HepG2 (cell line): Measurements from ENCODE around the gene BPIFB6. TPM values are rescaled to one million over a fixed set of nuclear protein-coding genes. Genes with fewer than 3 reads are reported as not detected.

Experiments used
- DPF2 ChIP-seq: sonication (generic); formaldehyde crosslinking; IDR thresholded peaks from 2 replicates; pipeline ENCODE4 v1.4.0; 2020; ENCODE audit warnings: mild to moderate bottlenecking, low read depth, missing genetic modification reagents, borderline replicate concordance
- HIVEP1 ChIP-seq: sonication (generic); formaldehyde crosslinking; IDR thresholded peaks from 2 replicates; pipeline ENCODE4 v1.4.0; 2020; ENCODE audit warnings: mild to moderate bottlenecking, missing genetic modification reagents
- HOXA9 ChIP-seq: sonication (generic); formaldehyde crosslinking; IDR thresholded peaks from 2 replicates; pipeline ENCODE4 v1.8.1; 2022; ENCODE audit warnings: missing genetic modification reagents, mild to moderate bottlenecking, moderate library complexity, borderline replicate concordance
- MED13 ChIP-seq: sonication (generic); formaldehyde crosslinking; IDR thresholded peaks from 2 replicates; pipeline ENCODE4 v1.5.0; 2020; ENCODE audit warnings: missing genetic modification reagents
- NR2F1 ChIP-seq, 2 experiments: fragments of 450-650 bp in 1 of 2; formaldehyde crosslinking in 1 of 2; IDR thresholded peaks; 2 replicates each; pipeline versions ENCODE4 v1.5.0 to v1.6.1; 2016 to 2020; ENCODE audit warnings: mild to moderate bottlenecking in 1 of 2, missing compliant biosample characterization in 1 of 2, missing genetic modification reagents in 1 of 2, moderate library complexity in 1 of 2
- PHF21A ChIP-seq: sonication (generic); formaldehyde crosslinking; IDR thresholded peaks from 2 replicates; pipeline ENCODE4 v1.5.0; 2020; ENCODE audit warnings: mild to moderate bottlenecking, missing genetic modification reagents
- POLR2G ChIP-seq: fragments of 200-400 bp; formaldehyde crosslinking; IDR thresholded peaks from 2 replicates; pipeline ENCODE4 v1.6.1; 2018; ENCODE audit warnings: mild to moderate bottlenecking, low read depth, low read length, moderate library complexity
- RELA ChIP-seq: sonication (generic); formaldehyde crosslinking; IDR thresholded peaks from 2 replicates; pipeline ENCODE4 v1.4.0; 2020; ENCODE audit warnings: missing genetic modification reagents
- XRCC5 ChIP-seq: fragments of 200-400 bp; formaldehyde crosslinking; optimal IDR thresholded peaks from 2 replicates; pipeline ENCODE3; 2017; ENCODE audit warnings: mild to moderate bottlenecking, low read length
- ZNF264 ChIP-seq: sonication (generic); formaldehyde crosslinking; IDR thresholded peaks from 2 replicates; pipeline ENCODE4 v1.4.0; 2020; ENCODE audit warnings: missing genetic modification reagents
- ZNF652 ChIP-seq: IDR thresholded peaks from 2 replicates; pipeline ENCODE4 v1.6.1; 2016; ENCODE audit warnings: low read depth, borderline replicate concordance
- ZNF766 ChIP-seq: sonication (generic); formaldehyde crosslinking; IDR thresholded peaks from 2 replicates; pipeline ENCODE4 v1.5.0; 2020; ENCODE audit warnings: missing genetic modification reagents, borderline replicate concordance
- polyA plus RNA-seq, 8 experiments: library from polyadenylated mRNA; depleted of rRNA in 3 of 8; stranded (reverse) in 7 of 8; unstranded in 1 of 8; fragments of >200 nt; fragmentation: Illumina TruSeq in 4 of 8; extraction: Trizol in 4 of 8; gene quantifications; 2 replicates each; pipeline versions ENCODE4 v1.2.1 to v1.2.3, GENCODE V29; 2011 to 2016; ENCODE audit warnings: low read depth in 4 of 8, missing spikeins in 1 of 8, mixed read lengths in 1 of 8; ENCODE audit not compliant: insufficient read depth in 1 of 8
- total RNA-seq, 5 experiments: library from RNA; depleted of rRNA; stranded (reverse); fragments of >200 nt; fragmentation: Illumina TruSeq; extraction: Trizol; gene quantifications; 2 replicates each; pipeline ENCODE4 v1.2.3, GENCODE V29; 2016; ENCODE audit warnings: low read depth in 1 of 5
- TF ChIP-seq, protein P1 (sequence below): sonication (generic); formaldehyde crosslinking; IDR thresholded peaks from 2 replicates; pipeline ENCODE4 v1.4.0; 2020; ENCODE audit warnings: mild to moderate bottlenecking, missing genetic modification reagents
- TF ChIP-seq, protein P2 (sequence below): IDR thresholded peaks from 2 replicates; pipeline ENCODE4 v1.6.1; 2016; ENCODE audit warnings: missing genetic modification reagents, missing compliant biosample characterization

Gene BPIFB6
- total and polyA plus RNA-seq, 2 of the 13 experiments (the other 11 are each of a cell fraction or from before 2014, with no cell fraction given) = 0.13 to 1.7 TPM

DNA sequence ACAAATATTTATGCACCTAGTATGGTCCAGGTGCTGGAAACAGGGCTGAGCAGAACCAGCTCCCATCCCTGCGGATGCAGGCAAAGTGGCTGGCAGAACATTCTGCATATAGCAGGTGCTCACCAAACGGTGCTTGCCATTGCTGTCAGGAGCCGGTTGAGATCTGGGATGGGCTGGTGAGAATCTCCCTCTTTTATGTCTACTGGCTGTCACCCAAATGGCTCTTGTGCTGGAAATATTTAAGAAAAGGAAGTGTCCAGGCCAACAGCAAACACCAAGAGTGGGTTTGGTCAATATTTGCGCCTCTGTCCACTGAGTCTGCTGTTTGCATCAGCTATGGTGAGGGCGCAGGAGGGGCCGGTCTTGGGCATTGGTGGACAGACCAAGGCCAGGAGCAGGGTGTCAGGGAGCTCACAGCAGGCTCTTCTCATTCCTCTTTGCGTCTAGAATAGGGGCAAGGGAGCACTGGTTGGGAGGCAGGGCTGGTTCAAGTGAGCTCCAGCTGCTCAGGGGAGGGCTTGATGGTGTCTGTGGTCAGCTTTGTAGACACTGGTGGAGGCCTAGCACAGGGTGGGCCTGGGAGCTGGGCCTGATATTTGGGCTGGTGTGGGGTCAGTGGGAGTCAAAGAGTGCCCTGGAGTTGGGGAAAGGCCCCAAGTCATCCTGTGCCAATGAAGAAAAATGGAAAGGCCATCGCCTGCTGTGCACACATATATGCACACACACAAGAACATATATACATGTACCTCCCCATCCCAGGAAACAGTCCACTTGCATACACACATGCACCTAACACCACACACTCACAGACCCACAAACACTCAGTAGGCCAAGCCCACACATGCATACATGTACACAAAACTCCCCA lies 25.3 kb upstream of the BPIFB6 start (continued):
- TF ChIP-seq, protein P1, sequence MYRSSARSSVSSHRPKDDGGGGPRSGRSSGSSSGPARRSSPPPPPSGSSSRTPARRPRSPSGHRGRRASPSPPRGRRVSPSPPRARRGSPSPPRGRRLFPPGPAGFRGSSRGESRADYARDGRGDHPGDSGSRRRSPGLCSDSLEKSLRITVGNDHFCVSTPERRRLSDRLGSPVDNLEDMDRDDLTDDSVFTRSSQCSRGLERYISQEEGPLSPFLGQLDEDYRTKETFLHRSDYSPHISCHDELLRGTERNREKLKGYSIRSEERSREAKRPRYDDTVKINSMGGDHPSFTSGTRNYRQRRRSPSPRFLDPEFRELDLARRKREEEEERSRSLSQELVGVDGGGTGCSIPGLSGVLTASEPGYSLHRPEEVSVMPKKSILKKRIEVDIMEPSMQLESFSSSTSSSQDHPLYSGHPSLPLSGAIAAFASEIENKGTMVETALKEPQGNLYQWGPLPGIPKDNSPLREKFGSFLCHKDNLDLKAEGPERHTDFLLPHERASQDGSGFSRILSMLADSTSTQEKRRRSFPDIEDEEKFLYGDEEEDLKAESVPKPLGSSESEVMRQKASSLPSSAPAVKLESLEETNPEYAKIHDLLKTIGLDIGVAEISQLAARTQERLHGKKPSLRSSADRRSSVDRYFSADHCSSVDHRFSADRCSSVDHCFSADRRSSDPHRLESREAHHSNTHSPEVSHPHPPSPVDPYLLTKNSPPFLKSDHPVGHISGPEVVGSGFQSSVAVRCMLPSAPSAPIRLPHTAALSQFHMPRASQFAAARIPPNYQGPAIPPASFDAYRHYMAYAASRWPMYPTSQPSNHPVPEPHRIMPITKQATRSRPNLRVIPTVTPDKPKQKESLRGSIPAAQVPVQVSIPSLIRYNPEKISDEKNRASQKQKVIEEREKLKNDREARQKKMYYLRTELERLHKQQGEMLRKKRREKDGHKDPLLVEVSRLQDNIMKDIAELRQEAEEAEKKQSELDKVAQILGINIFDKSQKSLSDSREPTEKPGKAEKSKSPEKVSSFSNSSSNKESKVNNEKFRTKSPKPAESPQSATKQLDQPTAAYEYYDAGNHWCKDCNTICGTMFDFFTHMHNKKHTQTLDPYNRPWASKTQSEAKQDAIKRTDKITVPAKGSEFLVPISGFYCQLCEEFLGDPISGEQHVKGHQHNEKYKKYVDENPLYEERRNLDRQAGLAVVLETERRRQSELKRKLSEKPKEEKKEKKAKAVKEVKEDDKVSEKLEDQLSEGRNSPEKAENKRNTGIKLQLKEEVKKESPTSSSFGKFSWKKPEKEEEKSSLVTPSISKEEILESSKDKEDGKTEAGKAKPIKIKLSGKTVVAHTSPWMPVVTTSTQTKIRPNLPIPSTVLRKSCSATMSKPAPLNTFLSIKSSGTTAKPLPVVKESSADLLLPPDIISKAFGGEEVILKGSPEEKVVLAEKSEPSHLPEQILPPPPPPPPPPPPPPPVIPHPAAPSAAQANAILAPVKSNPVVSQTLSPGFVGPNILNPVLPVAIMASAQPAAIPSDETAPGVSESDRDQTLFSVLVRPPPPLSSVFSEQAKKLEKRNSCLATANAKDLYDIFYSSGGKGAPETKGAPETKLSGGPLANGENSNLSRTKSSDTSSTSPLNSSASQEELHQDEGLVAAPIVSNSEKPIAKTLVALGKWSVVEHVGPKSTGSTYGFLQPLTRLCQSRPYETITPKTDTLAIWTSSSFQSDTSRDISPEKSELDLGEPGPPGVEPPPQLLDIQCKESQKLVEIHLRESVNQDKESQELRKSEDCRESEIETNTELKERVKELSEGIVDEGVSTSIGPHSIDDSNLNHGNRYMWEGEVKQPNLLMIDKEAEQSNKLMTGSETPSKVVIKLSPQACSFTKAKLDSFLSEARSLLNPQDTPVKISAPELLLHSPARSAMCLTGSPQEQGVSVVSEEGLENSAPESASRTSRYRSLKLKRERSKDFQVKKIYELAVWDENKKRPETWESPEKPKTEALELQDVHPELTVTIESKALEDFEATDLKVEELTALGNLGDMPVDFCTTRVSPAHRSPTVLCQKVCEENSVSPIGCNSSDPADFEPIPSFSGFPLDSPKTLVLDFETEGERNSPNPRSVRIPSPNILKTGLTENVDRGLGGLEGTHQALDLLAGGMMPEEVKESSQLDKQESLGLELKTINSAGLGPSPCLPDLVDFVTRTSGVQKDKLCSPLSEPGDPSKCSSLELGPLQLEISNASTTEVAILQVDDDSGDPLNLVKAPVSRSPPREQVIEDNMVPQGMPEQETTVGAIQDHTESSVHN (CRISPR knock-in tag) = peak; percentile 81; the same call in 1 of the 2 replicates
- TF ChIP-seq HIVEP1 (CRISPR knock-in tag) = peak; percentile 77; the same call in 1 of the 2 replicates
- TF ChIP-seq ZNF264 (CRISPR knock-in tag) = peak; percentile 88; the same call in 1 of the 2 replicates
- peak; percentile 24; the same call in 1 of the 2 replicates for TF ChIP-seq MED13 (CRISPR knock-in tag)
- peak; percentile 28; the same call in 1 of the 2 replicates for TF ChIP-seq ZNF652 (CRISPR knock-in tag)
- peak; percentile 67; the same call in 1 of the 2 replicates for TF ChIP-seq ZNF766 (CRISPR knock-in tag)
- peak; percentile 92 for TF ChIP-seq XRCC5
- peak; percentile 99 for TF ChIP-seq PHF21A (CRISPR knock-in tag)
- TF ChIP-seq, protein P2, sequence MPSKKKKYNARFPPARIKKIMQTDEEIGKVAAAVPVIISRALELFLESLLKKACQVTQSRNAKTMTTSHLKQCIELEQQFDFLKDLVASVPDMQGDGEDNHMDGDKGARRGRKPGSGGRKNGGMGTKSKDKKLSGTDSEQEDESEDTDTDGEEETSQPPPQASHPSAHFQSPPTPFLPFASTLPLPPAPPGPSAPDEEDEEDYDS = peak; percentile 95
- peak; percentile 97 for TF ChIP-seq DPF2 (CRISPR knock-in tag)
- TF ChIP-seq RELA = peak; percentile 79; the same call in 1 of the 2 replicates
- TF ChIP-seq HOXA9 (CRISPR knock-in tag) = peak; percentile 84; the same call in 1 of the 2 replicates
- peak; percentile 30 to 72; a peak in 1 of 4 replicates for TF ChIP-seq NR2F1 (CRISPR knock-in tag; IDR thresholded peaks at IDR 0.05)
- TF ChIP-seq POLR2G = peak; percentile 96
- TF ChIP-seq, all 625 proteins: peak for 333
